Activated CD8-positive, alpha-beta memory T cell treated with anti-CD3 and anti-CD28 coated beads for 4 hours (primary cell): Measurements from ENCODE around the gene PLOD3.
A peak's percentile ranks its signal among the peaks of the same experiment; 100 is the strongest.

ENCODE experiments used
- DNase-seq, 2 donors: peaks; one replicate each; pipeline ENCODE4 v3.0.0-alpha.2; 2020; ENCODE audit warnings: low read depth in 2 of 2

Gene PLOD3

GRCh38 chr7:101165958-101166647 lies 51.3 kb downstream of the PLOD3 start:
- DNase-seq: no peak

- DNase-seq: peak; percentile 76 to 78
Observed at GRCh38 chr7:101165075-101165957, 52.1 kb downstream of the PLOD3 start, which contains the start of gene VGF. Gene VGF (minus strand): TSS chr7:101165569. CDS start chr7:101164843, 726 bp downstream.

- no peak for DNase-seq
Observed at GRCh38 chr7:101164071-101164840, 53.1 kb downstream of the PLOD3 start.

- DNase-seq: no peak
Observed at GRCh38 chr7:101163279-101164070, 53.9 kb downstream of the PLOD3 start.

GRCh38 chr7:101162551-101163278 lies 54.7 kb downstream of the PLOD3 start:
- no peak for DNase-seq

- no peak for DNase-seq
Observed at GRCh38 chr7:101161692-101162471, 55.5 kb downstream of the PLOD3 start.

GRCh38 chr7:101160910-101161309 lies 56.5 kb downstream of the PLOD3 start:
- no peak for DNase-seq

- no peak for DNase-seq
Observed at GRCh38 chr7:101159696-101160674, 57.4 kb downstream of the PLOD3 start.

GRCh38 chr7:101156866-101157589 lies 60.4 kb downstream of the PLOD3 start:
- no peak for DNase-seq

GRCh38 chr7:101156277-101156676 lies 61.1 kb downstream of the PLOD3 start:
- no peak for DNase-seq
